Calu3 (cell line): ENCODE measurements around the gene WARS2. TPM values are rescaled to one million over a fixed set of nuclear protein-coding genes. Genes with fewer than 3 reads are reported as not detected.

Experiments
- BruUV-seq: library from RNA; stranded (reverse); fragments of 400-500 nt; replicated peaks from 2 replicates; lab custom pipeline; 2021; lab: Mats Ljungman, UMichigan
- CTCF ChIA-PET: fragments of 300-600 bp; sonication (Branson Sonifier 250); formaldehyde crosslinking; loops from one replicate; lab custom pipeline; 2022; ENCODE audit warnings: antibody characterized with exemption; lab: Charles Lee
- DNase-seq: peaks from one replicate; pipeline ENCODE4 v3.0.0; 2022
- H3K27ac Mint-ChIP-seq: one replicate; pipeline ENCODE4 v1.8.0; 2022; ENCODE audit warnings: mixed read lengths; ENCODE audit not compliant: unreplicated experiment
- H3K27me3 Mint-ChIP-seq: one replicate; pipeline ENCODE4 v1.8.0; 2022; ENCODE audit warnings: mixed read lengths; ENCODE audit not compliant: unreplicated experiment
- H3K36me3 Mint-ChIP-seq: one replicate; pipeline ENCODE4 v1.8.0; 2022; ENCODE audit warnings: mild to moderate bottlenecking, moderate library complexity, mixed read lengths; ENCODE audit not compliant: insufficient read depth, unreplicated experiment
- H3K4me1 Mint-ChIP-seq: one replicate; pipeline ENCODE4 v1.8.0; 2022; ENCODE audit warnings: mild to moderate bottlenecking, low read depth, mixed read lengths; ENCODE audit not compliant: unreplicated experiment
- H3K4me3 Mint-ChIP-seq: one replicate; pipeline ENCODE4 v1.8.0; 2022; ENCODE audit warnings: mild to moderate bottlenecking, low read depth, moderate library complexity, mixed read lengths; ENCODE audit not compliant: unreplicated experiment
- H3K9me3 Mint-ChIP-seq: one replicate; pipeline ENCODE4 v1.8.0; 2022; ENCODE audit warnings: low read depth, mixed read lengths; ENCODE audit not compliant: unreplicated experiment
- CTCF ChIP-seq: fragments of 200-600 bp; IDR thresholded peaks from one replicate; pipeline ENCODE4 v1.8.0; 2022; ENCODE audit warnings: antibody characterized with exemption; ENCODE audit not compliant: unreplicated experiment
- intact Hi-C: fragments of 100-400 bp; cut with micrococcal nuclease; formaldehyde crosslinking; loops from one replicate; pipeline ENCODE4 v1.10.0; 2022; ENCODE audit not compliant: unreplicated experiment
- total RNA-seq: library from RNA; stranded (reverse); gene quantifications from 2 replicates; pipeline ENCODE4 v1.2.3, GENCODE V29; 2022

The WARS2 gene
- total RNA-seq, 1 experiment from 2014 or later: 7.8 TPM

GRCh38 chr1:118997225-118997624 is 143.2 kb downstream of the WARS2 start:
- DNase-seq: no peak
- Mint-ChIP-seq H3K27me3 (peaks cover 31% of the 10 kb centered on the region), H3K9me3 (no peaks in the 10 kb centered on the region), H3K27ac (no peak overlapping the region), H3K36me3 (peaks cover 15% of the 10 kb centered on the region), H3K4me1 (peaks cover 9% of the 10 kb centered on the region), H3K4me3 (no peak overlapping the region)
- CTCF ChIA-PET: no interaction called here
- intact Hi-C loops: no loop called here
- no TSS peak for BruUV-seq
- TF ChIP-seq CTCF: no peak

GRCh38 chr1:118995312-118996016 is 145.0 kb downstream of the WARS2 start:
- no peaks in the 10 kb centered on the region for H3K4me1 Mint-ChIP-seq
- no peaks in the 10 kb centered on the region for H3K9me3 Mint-ChIP-seq
- H3K4me3 Mint-ChIP-seq: no peak overlapping the region
- H3K27ac Mint-ChIP-seq: no peak overlapping the region
- BruUV-seq: no TSS peak
- H3K27me3 Mint-ChIP-seq: peaks cover 40% of the 10 kb centered on the region
- no peak for TF ChIP-seq CTCF
- no peaks in the 10 kb centered on the region for H3K36me3 Mint-ChIP-seq
- no peak for DNase-seq
- intact Hi-C loops: no loop called here
- CTCF ChIA-PET: no interaction called here

- no peak for DNase-seq
- Mint-ChIP-seq H3K36me3 (no peaks in the 10 kb centered on the region), H3K27me3 (peaks cover 38% of the 10 kb centered on the region), H3K9me3 (no peaks in the 10 kb centered on the region), H3K27ac (no peak overlapping the region), H3K4me1 (no peaks in the 10 kb centered on the region), H3K4me3 (no peak overlapping the region)
- BruUV-seq: no TSS peak
- TF ChIP-seq CTCF: no peak
- intact Hi-C loops: no loop called here
- CTCF ChIA-PET: no interaction called here
Measured at GRCh38 chr1:118993700-118994026, 146.8 kb downstream of the WARS2 start.

- TF ChIP-seq CTCF: no peak
- no peak overlapping the region for H3K27ac Mint-ChIP-seq
- peak; percentile 42 for DNase-seq
- intact Hi-C loops: no loop called here
- CTCF ChIA-PET: interaction anchor here (0.8 kb wide), 1 partner anchor 657 kb away, joined by 3 read pairs; no protein-coding TSS in a partner anchor
- no peaks in the 10 kb centered on the region for H3K4me1 Mint-ChIP-seq
- no TSS peak for BruUV-seq
- H3K4me3 Mint-ChIP-seq: no peak overlapping the region
- H3K9me3 Mint-ChIP-seq: no peaks in the 10 kb centered on the region
- peaks cover 32% of the 10 kb centered on the region for H3K27me3 Mint-ChIP-seq
- no peaks in the 10 kb centered on the region for H3K36me3 Mint-ChIP-seq
Measured at GRCh38 chr1:118992868-118993699, 147.4 kb downstream of the WARS2 start.
